ENCODE results near the gene ODAD4.

Gene ODAD4

DNA sequence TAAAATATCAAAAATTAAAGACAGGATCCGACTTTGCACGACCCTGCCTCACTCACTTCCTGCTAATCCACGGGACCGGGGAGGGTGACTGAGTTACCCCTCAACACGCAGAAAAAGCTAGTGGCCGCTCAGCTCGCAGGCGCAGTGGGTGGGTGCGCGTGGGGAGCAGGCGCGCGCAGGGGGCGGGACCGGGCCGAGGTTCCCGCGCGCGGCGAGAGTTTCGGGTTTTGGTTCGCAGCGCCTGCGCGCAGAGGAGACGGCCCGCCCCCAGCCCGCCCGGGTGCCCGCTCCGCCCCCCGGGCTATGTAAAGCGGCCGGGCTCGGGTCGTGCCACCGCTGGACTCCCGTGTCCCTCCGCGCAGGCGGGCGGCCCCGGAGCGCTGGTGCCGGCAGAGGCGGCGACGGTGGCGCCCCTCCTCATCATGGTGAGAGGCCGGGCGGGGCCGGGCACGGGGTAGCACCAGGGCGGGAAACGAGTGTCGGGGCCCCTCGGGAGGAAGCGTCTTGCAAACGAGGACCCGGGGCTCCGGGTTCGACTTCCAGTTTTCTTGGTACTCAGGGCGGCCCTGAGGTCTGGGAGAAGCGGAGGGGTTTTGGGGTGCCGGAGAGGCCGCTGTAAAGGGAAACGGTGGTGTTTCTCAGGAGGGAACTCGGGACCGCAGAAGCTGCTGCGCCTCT is 36.2 kb downstream of the ODAD4 start, which contains the start of gene CNP:
Gene CNP (plus strand): TSS at position 333 of the 678 bp plus-strand sequence. CDS start 90 bp downstream, at position 423.
- Histone ChIP-seq H3K4me3 (peak within 1 kb of the TSS; percentile 81), H3K27ac (peak within 1 kb of the TSS; percentile 83 to 89)
- DNase-seq (ENCODE audit: low spot score) = peak; percentile 92
- TF ChIP-seq CTCF (IDR thresholded peaks at IDR 0.05) = no peak

DNA sequence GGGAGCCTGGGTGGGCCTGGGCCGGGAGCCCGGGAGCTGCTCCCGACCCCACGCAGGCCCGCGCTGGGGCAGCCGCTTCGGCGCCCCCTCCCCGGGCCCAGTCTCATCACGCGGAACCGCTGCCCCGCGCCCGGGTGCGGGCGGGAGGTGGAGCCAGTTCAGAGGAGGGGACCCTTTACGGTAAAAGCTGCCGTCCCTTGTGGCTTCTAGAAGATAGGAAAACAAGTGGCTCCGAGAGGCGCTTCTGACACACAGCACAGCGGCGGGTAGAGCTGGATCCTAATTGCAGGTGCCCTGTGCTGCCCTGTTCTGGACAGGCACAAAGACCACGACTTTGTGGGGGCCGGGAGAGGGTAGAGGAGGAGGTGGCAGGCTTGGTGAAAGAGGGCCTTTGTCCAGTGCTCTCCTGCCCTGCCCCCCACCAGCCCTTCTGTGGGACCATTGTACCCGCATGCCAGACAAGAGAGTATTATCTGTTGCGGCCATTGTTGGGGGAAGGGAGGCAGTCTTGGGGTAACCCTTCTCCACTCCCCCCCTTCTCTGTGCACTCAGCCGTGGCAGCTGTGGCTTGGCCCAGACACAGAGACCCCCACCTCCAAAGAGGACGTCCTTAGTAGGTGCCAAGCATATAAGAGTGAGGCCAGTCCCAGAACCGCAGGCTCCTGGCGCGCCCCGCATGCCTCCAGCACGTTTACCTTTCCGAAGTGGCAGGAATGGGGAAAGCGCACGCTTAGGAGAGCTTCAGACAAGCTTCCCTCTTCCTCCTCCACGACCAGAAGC is 36.9 kb downstream of the ODAD4 start:
- Histone ChIP-seq H3K27ac (peak overlapping the region; percentile 83 to 89), H3K4me3 (peak overlapping the region; percentile 81)
- TF ChIP-seq CTCF (IDR thresholded peaks at IDR 0.05) = no peak
- no peak for DNase-seq (ENCODE audit: low spot score)

DNA sequence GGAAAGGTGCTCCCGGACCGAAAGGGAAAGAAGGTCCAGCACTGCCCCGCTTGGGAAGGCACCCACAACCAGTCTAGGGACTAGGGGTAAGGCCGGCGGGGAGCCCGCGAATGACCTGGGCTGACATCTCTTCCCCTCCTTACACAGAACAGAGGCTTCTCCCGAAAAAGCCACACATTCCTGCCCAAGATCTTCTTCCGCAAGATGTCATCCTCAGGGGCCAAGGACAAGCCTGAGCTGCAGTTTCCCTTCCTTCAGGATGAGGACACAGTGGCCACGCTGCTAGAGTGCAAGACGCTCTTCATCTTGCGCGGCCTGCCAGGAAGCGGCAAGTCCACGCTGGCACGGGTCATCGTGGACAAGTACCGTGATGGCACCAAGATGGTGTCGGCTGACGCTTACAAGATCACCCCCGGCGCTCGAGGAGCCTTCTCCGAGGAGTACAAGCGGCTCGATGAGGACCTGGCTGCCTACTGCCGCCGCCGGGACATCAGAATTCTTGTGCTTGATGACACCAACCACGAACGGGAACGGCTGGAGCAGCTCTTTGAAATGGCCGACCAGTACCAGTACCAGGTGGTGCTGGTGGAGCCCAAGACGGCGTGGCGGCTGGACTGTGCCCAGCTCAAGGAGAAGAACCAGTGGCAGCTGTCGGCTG is 37.6 kb downstream of the ODAD4 start:
- Histone ChIP-seq H3K4me3 (peak overlapping the region; percentile 81), H3K27ac (peak overlapping the region in 1 of 2 donors; percentile 89)
- TF ChIP-seq CTCF (IDR thresholded peaks at IDR 0.05) = no peak
- DNase-seq (ENCODE audit: low spot score) = no peak

- no peak for TF ChIP-seq CTCF (IDR thresholded peaks at IDR 0.05)
- no peak overlapping the region for H3K4me3 ChIP-seq
- no peak overlapping the region for H3K27ac ChIP-seq
- no peak for DNase-seq (ENCODE audit: low spot score)
These were observed 38.3 kb downstream of the ODAD4 start for GRCh38 chr17:41968676-41969075.

GRCh38 chr17:41970901-41971331 is 40.5 kb downstream of the ODAD4 start:
- TF ChIP-seq CTCF (IDR thresholded peaks at IDR 0.05) = no peak
- Histone ChIP-seq H3K27ac (no peak overlapping the region), H3K4me3 (peak overlapping the region; percentile 20)
- no peak for DNase-seq (ENCODE audit: low spot score)

- Histone ChIP-seq H3K4me3 (no peak overlapping the region), H3K27ac (no peak overlapping the region)
- no peak for DNase-seq (ENCODE audit: low spot score)
- no peak for TF ChIP-seq CTCF (IDR thresholded peaks at IDR 0.05)
These were observed 41.5 kb downstream of the ODAD4 start for GRCh38 chr17:41971721-41972523.
